Lower leg skin (tissue), 4 donors: ENCODE results near the gene PPP1R15A. TPM values are rescaled to one million over a fixed set of nuclear protein-coding genes. Genes with fewer than 3 reads are reported as not detected.

Experiments used
- DNase-seq, 2 donors: peaks; one replicate each; pipeline ENCODE4 v3.0.0-alpha.2; 2019; ENCODE audit warnings: low spot score in 2 of 2
- H3K4me3 ChIP-seq: fragments of 200-600 bp; sonication (generic); 2 replicates; pipeline ENCODE4 v1.5.1; 2017; ENCODE audit warnings: mild to moderate bottlenecking, low read depth; ENCODE audit not compliant: poor library complexity, severe bottlenecking
- CTCF ChIP-seq, 3 donors: fragments of 450-650 bp; IDR thresholded peaks; one replicate each; pipeline ENCODE4 v1.5.1; 2016; ENCODE audit warnings: antibody characterized with exemption in 3 of 3, mild to moderate bottlenecking in 3 of 3, moderate library complexity in 2 of 3
- POLR2A ChIP-seq, 2 donors: fragments of 450-650 bp; IDR thresholded peaks; one replicate each; pipeline ENCODE4 v1.6.1; 2016 to 2017; ENCODE audit warnings: antibody characterized with exemption in 2 of 2, mild to moderate bottlenecking in 1 of 2, moderate library complexity in 1 of 2
- WGBS, 2 donors: methylation state at CpG; one replicate each; pipeline ENCODE4 v1.1.5; 2018; 5-methylcytosine and 5-hydroxymethylcytosine counted together
- intact Hi-C: fragments of 100-400 bp; cut with DNase I; formaldehyde crosslinking; loops from one replicate; pipeline ENCODE4 v1.15.0; 2023; ENCODE audit warnings: low total_unique reads
- total RNA-seq, 4 donors: library from RNA; depleted of rRNA; stranded (reverse); fragments of >200 nt; gene quantifications; one replicate each; pipeline ENCODE4 v1.1.0, GENCODE V29; 2016

The PPP1R15A gene
- 100 to 1,000 TPM in 1 of 4 donors, 10 to 100 TPM in 3; 91.6 to 152 (median 97.5) TPM for total RNA-seq

DNA sequence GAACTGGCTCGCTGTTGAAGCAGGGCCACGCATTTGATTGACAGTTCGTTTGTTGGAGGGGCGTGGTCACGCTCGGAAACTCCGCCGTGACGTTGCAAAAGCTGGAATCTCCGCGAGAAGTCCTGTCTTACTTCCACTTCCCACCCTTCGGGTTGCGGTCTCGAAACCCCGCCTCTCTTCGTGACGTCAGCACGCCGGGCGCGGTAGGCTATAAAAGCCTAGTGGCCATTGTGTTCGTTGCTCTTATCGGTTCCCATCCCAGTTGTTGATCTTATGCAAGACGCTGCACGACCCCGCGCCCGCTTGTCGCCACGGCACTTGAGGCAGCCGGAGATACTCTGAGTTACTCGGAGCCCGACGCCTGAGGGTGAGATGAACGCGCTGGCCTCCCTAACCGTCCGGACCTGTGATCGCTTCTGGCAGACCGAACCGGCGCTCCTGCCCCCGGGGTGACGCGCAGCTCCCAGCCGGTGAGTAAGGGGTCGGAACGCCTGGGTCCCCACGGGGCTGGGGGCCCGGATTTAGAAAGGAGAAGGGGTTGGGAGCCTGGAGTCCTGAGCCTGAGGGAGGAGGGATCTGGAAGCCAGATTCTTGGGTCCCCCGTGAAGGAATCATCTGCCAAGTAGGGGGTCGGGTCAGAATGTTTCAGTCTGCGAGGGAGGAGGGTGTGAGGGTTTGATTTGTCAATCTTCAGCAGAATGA lies at the start of gene PPP1R15A:
Gene PPP1R15A, plus strand, starts transcription at position 240 of the 702 bp plus-strand sequence. CDS start 813 bp downstream, outside the sequence.
- TF ChIP-seq POLR2A (IDR thresholded peaks at IDR 0.05) (peak in 1 of 2 donors; percentile 99), CTCF (IDR thresholded peaks at IDR 0.05) (no peak)
- peak within 1 kb of the TSS; percentile 100 for H3K4me3 ChIP-seq
- DNase-seq, result peak; percentile 99 to 100
- 0 to 1% methylated on average over 52 to 53 of the region's 53 CpGs for WGBS, 2 donors
- intact Hi-C loops, result no loop called here

GRCh38 chr19:48822514-48822913 lies 49.7 kb upstream of the PPP1R15A start:
- WGBS, 2 donors, result 95 to 99% methylated on average over 2 of the region's 2 CpGs
- no peak for TF ChIP-seq POLR2A (IDR thresholded peaks at IDR 0.05)
- no peak for TF ChIP-seq CTCF (IDR thresholded peaks at IDR 0.05)
- no peak for DNase-seq
- intact Hi-C loops, result no loop called here
- no peak overlapping the region for H3K4me3 ChIP-seq

- TF ChIP-seq CTCF (IDR thresholded peaks at IDR 0.05) (no peak), POLR2A (IDR thresholded peaks at IDR 0.05) (no peak)
- intact Hi-C loops, result no loop called here
- DNase-seq, result no peak
- 69 to 75% methylated on average over 8 of the region's 8 CpGs for WGBS, 2 donors
- no peak overlapping the region for H3K4me3 ChIP-seq
Measured at GRCh38 chr19:48826606-48827020, 45.6 kb upstream of the PPP1R15A start.

DNA sequence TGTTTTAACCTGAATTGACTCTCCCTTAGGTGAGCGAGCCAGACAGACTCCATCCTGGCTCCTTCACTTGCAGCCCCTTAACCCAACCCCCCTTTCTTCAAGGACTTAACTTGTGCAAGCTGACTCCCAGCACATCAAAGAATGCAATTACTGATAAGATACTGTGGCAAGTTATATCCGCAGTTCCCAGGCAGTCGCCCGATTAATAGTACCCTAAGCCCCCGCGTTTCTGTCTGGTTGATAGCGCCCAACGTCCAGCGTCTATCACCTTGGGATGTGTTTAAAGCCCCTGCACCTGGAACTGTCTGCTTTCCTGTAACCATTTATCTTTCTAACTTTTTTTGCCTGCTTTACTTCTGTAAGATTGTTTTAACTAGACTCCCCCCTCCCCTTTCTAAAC lies 42.1 kb upstream of the PPP1R15A start:
- WGBS, 2 donors, result 92% methylated on average over 9 of the region's 9 CpGs
- H3K4me3 ChIP-seq, result no peak overlapping the region
- no peak for DNase-seq
- TF ChIP-seq POLR2A (IDR thresholded peaks at IDR 0.05) (no peak), CTCF (IDR thresholded peaks at IDR 0.05) (no peak)
- intact Hi-C loops, result loop anchor here (5.0 to 10.0 kb wide), 2 partner anchors 33 to 185 kb away; partner anchors contain the start of gene CA11

DNA sequence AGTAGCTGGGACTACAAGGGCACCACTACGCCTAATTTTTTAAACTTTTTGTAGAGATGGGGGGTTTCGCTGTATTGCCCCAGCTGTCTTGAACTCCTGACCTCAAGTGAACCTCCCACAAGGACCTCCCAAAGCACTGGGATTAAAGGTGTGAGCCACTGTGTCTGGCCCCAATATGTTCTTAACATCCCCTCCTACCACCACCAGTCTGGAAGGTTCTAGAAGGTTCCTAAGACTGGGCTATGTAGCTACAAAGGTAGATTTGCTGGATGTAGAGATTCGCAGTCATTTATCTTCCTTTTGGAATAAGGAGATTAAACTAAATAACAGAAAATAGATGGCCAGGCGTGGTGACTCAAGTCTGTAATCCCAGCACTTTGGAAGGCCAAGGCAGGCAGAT lies 41.3 kb upstream of the PPP1R15A start:
- 95 to 97% methylated on average over 4 of the region's 4 CpGs for WGBS, 2 donors
- intact Hi-C loops, result loop anchor here (5.0 to 10.0 kb wide), 2 partner anchors 34 to 186 kb away; partner anchors contain the start of gene CA11
- no peak overlapping the region for H3K4me3 ChIP-seq
- DNase-seq, result no peak
- no peak for TF ChIP-seq POLR2A (IDR thresholded peaks at IDR 0.05)
- no peak for TF ChIP-seq CTCF (IDR thresholded peaks at IDR 0.05)
